Naive B cell (primary cell): ENCODE data around the gene SAMD4A. TPM values are rescaled to one million over a fixed set of nuclear protein-coding genes. Genes with fewer than 3 reads are reported as not detected.

Experiments used
- ATAC-seq, 2 donors: fragments of 150-1000 bp; cut with Tn5 transposase; 2 replicates each; pipeline ENCODE4 v1.10.0; 2021; ENCODE audit warnings: low read depth in 2 of 2, mild to moderate bottlenecking in 2 of 2, moderate library complexity in 2 of 2
- DNase-seq: peaks from one replicate; pipeline ENCODE4 v3.0.0; 2022
- H3K27ac Mint-ChIP-seq, 6 donors: one replicate each; pipeline ENCODE4 v1.8.0; 2020 to 2022; ENCODE audit warnings: mild to moderate bottlenecking in 6 of 6, mixed read lengths in 6 of 6, moderate library complexity in 5 of 6, inconsistent platforms in 2 of 6
- H3K27me3 Mint-ChIP-seq, 3 donors: one replicate each; pipeline ENCODE4 v1.8.0; 2021 to 2022; ENCODE audit warnings: mixed read lengths in 3 of 3, mild to moderate bottlenecking in 1 of 3
- H3K36me3 Mint-ChIP-seq, 2 donors: one replicate each; pipeline ENCODE4 v1.8.0; 2020 to 2022; ENCODE audit warnings: mixed read lengths in 2 of 2, inconsistent platforms in 1 of 2, mild to moderate bottlenecking in 1 of 2
- H3K4me1 Mint-ChIP-seq, 3 donors: one replicate each; pipeline ENCODE4 v1.8.0; 2020 to 2022; ENCODE audit warnings: mixed read lengths in 3 of 3, inconsistent platforms in 1 of 3, mild to moderate bottlenecking in 1 of 3, moderate library complexity in 1 of 3
- H3K4me3 Mint-ChIP-seq, 8 donors: one replicate each; pipeline ENCODE4 v1.8.0; 2020 to 2022; ENCODE audit warnings: mild to moderate bottlenecking in 8 of 8, mixed read lengths in 8 of 8, moderate library complexity in 8 of 8, inconsistent platforms in 2 of 8
- H3K9me3 Mint-ChIP-seq, 7 donors: one replicate each; pipeline ENCODE4 v1.8.0; 2020 to 2022; ENCODE audit warnings: mixed read lengths in 7 of 7, mild to moderate bottlenecking in 5 of 7, inconsistent platforms in 2 of 7, moderate library complexity in 1 of 7
- polyA plus RNA-seq, 6 donors: library from polyadenylated mRNA; unstranded; fragments of 300-500 nt; fragmentation: Illumina TruSeq; gene quantifications; one replicate each; pipeline ENCODE4 v1.2.3, GENCODE V29; 2021; ENCODE audit warnings: low read depth in 6 of 6

The SAMD4A gene
- polyA plus RNA-seq, 6 donors from 2014 or later = 0.84 to 2.1 (median 1.2) TPM; not detected in 1

DNA sequence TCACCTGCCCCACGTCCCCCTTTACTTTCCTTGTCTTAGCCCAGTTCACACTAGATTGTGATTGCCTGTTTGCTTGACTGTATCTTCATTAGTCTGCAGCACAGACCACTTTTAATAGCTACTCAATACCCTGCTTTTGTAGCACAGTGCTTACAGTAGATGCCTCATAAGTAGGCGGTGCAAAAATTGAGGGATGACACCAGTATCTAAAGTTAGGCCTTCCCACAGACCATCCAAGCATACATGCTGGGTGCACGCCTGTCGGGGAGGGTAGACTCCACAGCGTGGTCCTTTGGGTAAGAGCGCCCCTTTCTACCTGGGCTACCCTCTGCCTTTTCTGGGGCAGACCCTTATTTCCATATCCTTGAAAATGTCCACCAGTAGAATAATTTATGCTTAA, 194.9 kb downstream of the SAMD4A start:
- ATAC-seq (no peak), DNase-seq (no peak)
- no peaks in the 10 kb centered on the region for H3K9me3 Mint-ChIP-seq
- no peaks in the 10 kb centered on the region for H3K27me3 Mint-ChIP-seq
- no peaks in the 10 kb centered on the region for H3K4me1 Mint-ChIP-seq
- no peak overlapping the region for H3K4me3 Mint-ChIP-seq
- H3K36me3 Mint-ChIP-seq = peaks cover 21 to 26% of the 10 kb centered on the region in 2 donors
- no peak overlapping the region for H3K27ac Mint-ChIP-seq

- Mint-ChIP-seq H3K9me3 (no peaks in the 10 kb centered on the region), H3K27ac (no peak overlapping the region), H3K27me3 (no peaks in the 10 kb centered on the region), H3K36me3 (peaks cover 21 to 26% of the 10 kb centered on the region in 2 donors), H3K4me1 (no peaks in the 10 kb centered on the region), H3K4me3 (no peak overlapping the region)
- DNase-seq (no peak), ATAC-seq (no peak)
Observed at GRCh38 chr14:54762296-54762695, 195.4 kb downstream of the SAMD4A start.

GRCh38 chr14:54763761-54764160, 196.8 kb downstream of the SAMD4A start:
- ATAC-seq (no peak), DNase-seq (no peak)
- Mint-ChIP-seq H3K9me3 (no peaks in the 10 kb centered on the region), H3K36me3 (peaks cover 21 to 26% of the 10 kb centered on the region in 2 donors), H3K4me3 (no peak overlapping the region), H3K27ac (no peak overlapping the region), H3K4me1 (no peaks in the 10 kb centered on the region), H3K27me3 (no peaks in the 10 kb centered on the region)

DNA sequence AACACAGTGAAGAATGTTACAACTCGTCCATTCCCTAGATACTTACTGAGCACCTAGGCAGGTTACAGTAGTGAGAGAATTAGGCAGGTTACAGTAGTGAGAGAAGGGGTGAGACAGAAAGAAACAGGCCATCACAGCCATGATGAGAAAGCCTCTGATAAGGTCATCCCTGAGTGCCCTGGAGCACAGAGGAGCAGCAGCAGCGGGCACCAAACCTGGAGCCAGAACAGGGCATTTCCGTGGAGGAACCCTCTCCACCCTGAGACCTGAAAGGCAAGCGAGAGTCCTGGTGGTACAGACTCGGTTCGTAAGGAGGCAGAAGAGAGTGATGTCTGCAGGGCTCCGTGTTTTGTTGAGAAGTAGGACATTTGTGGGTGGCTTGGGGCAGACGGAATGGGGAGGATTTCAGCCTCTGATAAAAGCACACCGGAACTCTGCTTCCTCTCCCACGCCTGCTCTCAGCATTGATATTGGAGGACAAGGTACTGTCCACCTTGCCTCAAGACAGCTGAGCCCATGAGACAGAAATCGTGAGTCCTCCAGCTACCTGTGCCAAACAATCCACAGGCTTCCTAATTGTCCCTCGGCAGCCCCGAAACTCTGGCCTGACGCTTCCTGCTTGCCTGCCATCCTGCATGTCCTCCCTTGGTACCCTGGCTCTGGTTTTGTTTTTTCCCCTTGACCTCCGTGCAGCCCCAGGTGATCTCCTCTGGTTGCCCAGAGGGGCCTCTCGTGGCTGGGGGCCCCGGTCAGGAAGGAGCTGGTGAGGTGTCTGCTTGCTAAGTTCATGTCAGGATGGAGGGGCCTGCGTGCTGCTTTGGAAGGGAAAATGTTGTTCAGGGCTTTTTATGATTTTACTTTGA, 199.6 kb downstream of the SAMD4A start:
- peak overlapping the region in 1 of 8 donors; percentile 9 for H3K4me3 Mint-ChIP-seq
- no peaks in the 10 kb centered on the region for H3K27me3 Mint-ChIP-seq
- ATAC-seq (no peak), DNase-seq (no peak)
- H3K4me1 Mint-ChIP-seq = no peaks in the 10 kb centered on the region
- peak overlapping the region in 3 of 6 donors; percentile 73 to 80 (median 74) for H3K27ac Mint-ChIP-seq
- peaks cover 18 to 22% of the 10 kb centered on the region in 2 donors for H3K36me3 Mint-ChIP-seq
- H3K9me3 Mint-ChIP-seq = no peaks in the 10 kb centered on the region

- H3K27me3 Mint-ChIP-seq = no peaks in the 10 kb centered on the region
- no peaks in the 10 kb centered on the region for H3K4me1 Mint-ChIP-seq
- peaks cover 13 to 16% of the 10 kb centered on the region in 2 donors for H3K36me3 Mint-ChIP-seq
- H3K9me3 Mint-ChIP-seq = no peaks in the 10 kb centered on the region
- H3K4me3 Mint-ChIP-seq = no peak overlapping the region
- ATAC-seq (no peak), DNase-seq (no peak)
- peak overlapping the region in 2 of 6 donors; percentile 27 to 74 for H3K27ac Mint-ChIP-seq
Observed at GRCh38 chr14:54767139-54767431, 200.2 kb downstream of the SAMD4A start.

GRCh38 chr14:54767450-54767849, 200.5 kb downstream of the SAMD4A start:
- Mint-ChIP-seq H3K36me3 (peaks cover 11 to 16% of the 10 kb centered on the region in 2 donors), H3K4me3 (no peak overlapping the region), H3K9me3 (no peaks in the 10 kb centered on the region), H3K27me3 (no peaks in the 10 kb centered on the region), H3K27ac (no peak overlapping the region), H3K4me1 (no peaks in the 10 kb centered on the region)
- ATAC-seq (no peak), DNase-seq (no peak)

- DNase-seq (no peak), ATAC-seq (no peak)
- H3K27ac Mint-ChIP-seq = no peak overlapping the region
- no peaks in the 10 kb centered on the region for H3K27me3 Mint-ChIP-seq
- peaks cover 5 to 12% (median 8%) of the 10 kb centered on the region in 3 donors for H3K4me1 Mint-ChIP-seq
- H3K4me3 Mint-ChIP-seq = no peak overlapping the region
- H3K9me3 Mint-ChIP-seq = no peaks in the 10 kb centered on the region
- H3K36me3 Mint-ChIP-seq = peaks cover 9 to 16% of the 10 kb centered on the region in 2 donors
Observed at GRCh38 chr14:54768501-54769129, 201.7 kb downstream of the SAMD4A start.

GRCh38 chr14:54769951-54770863, 203.3 kb downstream of the SAMD4A start:
- peak overlapping the region in 2 of 6 donors; percentile 14 to 51 for H3K27ac Mint-ChIP-seq
- H3K27me3 Mint-ChIP-seq = no peaks in the 10 kb centered on the region
- H3K36me3 Mint-ChIP-seq = peaks cover 0 to 10% of the 10 kb centered on the region in 2 donors
- DNase-seq (no peak), ATAC-seq (no peak)
- H3K4me3 Mint-ChIP-seq = no peak overlapping the region
- H3K4me1 Mint-ChIP-seq = peaks cover 12 to 23% (median 15%) of the 10 kb centered on the region in 3 donors
- no peaks in the 10 kb centered on the region for H3K9me3 Mint-ChIP-seq

DNA sequence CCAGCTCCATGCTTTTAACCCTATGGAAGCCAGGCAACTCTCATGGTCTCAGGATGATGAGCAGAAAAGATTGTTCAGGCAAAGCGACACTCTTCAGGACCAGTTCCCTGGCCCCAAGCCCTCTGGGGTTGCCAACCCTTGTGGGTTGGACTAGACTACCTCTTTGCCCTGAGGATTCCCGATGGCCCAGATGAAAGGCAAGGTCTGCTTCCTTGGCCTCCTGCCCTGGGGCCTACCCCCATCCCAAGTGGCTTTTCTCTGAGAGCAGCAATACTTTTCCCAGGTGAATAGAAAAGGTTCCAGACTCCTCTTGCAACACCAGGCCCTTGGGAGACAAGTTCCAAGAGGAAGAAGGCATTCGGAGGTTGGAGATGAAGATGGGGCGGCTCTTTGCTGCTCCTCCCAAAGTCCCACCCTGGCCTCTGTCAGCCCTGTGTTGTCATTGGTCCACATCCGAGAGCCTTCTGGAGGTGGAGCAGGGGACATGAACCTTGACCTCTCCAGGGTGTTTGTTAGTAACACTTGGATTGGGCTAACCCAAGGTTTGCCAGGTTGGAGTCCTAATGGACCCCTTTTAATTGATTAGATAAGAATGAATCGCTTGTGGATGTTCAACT, 204.6 kb downstream of the SAMD4A start:
- Mint-ChIP-seq H3K9me3 (no peaks in the 10 kb centered on the region), H3K27me3 (no peaks in the 10 kb centered on the region), H3K27ac (no peak overlapping the region), H3K4me3 (no peak overlapping the region), H3K36me3 (no peaks in the 10 kb centered on the region), H3K4me1 (peaks cover 21 to 36% (median 22%) of the 10 kb centered on the region in 3 donors)
- ATAC-seq (no peak), DNase-seq (no peak)

- H3K4me3 Mint-ChIP-seq = no peak overlapping the region
- no peaks in the 10 kb centered on the region for H3K27me3 Mint-ChIP-seq
- ATAC-seq = no peak
- H3K4me1 Mint-ChIP-seq = peaks cover 30 to 45% (median 30%) of the 10 kb centered on the region in 3 donors
- no peaks in the 10 kb centered on the region for H3K9me3 Mint-ChIP-seq
- no peaks in the 10 kb centered on the region for H3K36me3 Mint-ChIP-seq
- no peak for DNase-seq
- peak overlapping the region in 1 of 6 donors; percentile 85 for H3K27ac Mint-ChIP-seq
Observed at GRCh38 chr14:54772451-54772881, 205.5 kb downstream of the SAMD4A start.

DNA sequence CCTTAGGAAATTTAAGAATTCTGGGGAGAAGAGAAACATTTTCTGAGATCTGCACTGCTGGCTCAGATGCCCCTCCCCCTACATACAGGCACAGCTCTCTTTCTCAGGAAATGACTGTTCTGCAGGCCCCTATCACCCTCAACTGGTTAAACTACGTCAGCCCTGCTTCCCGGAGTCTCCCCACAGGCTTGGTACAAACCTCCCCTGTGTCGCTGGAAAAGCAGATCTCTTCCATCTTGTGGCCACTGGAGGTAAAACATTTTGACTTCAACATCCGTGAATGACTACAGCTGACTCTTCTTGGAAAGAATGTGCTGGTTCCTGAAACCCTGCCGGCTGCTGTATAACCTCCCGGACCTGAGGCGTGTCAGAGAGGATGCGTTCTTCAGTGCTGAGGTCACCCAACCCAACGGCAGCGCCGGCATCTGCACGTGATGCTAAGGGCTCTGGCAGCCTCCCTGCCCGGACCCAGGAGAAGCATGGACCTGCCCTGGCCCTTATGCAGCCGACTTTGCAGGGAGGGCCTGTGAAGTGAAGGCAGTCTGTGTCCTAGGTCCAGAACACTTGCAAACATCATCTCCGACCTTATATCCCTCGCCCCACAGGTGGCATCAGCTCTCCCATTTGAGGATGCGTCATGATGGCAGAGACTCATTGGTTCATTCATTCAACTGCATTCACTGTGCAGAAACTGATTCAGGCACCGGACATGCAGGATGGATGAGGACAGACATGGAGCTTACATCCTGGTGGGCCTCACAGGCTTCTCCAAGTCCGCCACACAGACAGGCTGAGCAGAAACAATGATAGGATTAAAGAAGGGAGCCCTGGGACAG, 206.5 kb downstream of the SAMD4A start:
- ATAC-seq = peak; percentile 37 to 40

DNA sequence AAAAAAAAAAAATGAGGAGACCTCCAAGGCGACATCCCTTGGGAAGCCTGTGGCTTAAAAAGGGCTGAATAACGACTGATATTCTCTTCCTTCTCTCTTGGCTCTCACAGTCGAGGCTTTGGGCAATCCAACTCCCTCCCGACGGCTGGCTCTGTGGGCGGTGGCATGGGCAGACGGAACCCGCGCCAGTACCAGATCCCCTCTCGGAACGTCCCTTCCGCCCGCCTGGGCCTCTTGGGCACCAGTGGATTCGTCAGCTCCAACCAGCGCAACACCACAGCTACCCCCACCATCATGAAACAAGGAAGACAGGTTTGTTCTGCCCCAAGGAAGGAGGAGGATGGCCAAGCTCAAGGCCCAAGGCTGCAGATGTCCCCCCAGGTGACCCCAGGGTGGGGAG, 207.9 kb downstream of the SAMD4A start:
- Mint-ChIP-seq H3K4me3 (peak overlapping the region in 1 of 8 donors; percentile 25), H3K4me1 (peaks cover 36 to 52% (median 40%) of the 10 kb centered on the region in 3 donors), H3K9me3 (no peaks in the 10 kb centered on the region), H3K27ac (no peak overlapping the region), H3K27me3 (no peaks in the 10 kb centered on the region), H3K36me3 (no peaks in the 10 kb centered on the region)
- ATAC-seq = no peak
- DNase-seq = no peak

More for the DNA sequence above, 206.5 kb downstream of the SAMD4A start:
- H3K27ac Mint-ChIP-seq = peak overlapping the region in 4 of 6 donors; percentile 15 to 96 (median 83)
- H3K4me1 Mint-ChIP-seq = peaks cover 34 to 52% (median 35%) of the 10 kb centered on the region in 3 donors
- H3K4me3 Mint-ChIP-seq = peak overlapping the region in 2 of 8 donors; percentile 14 to 18
- H3K9me3 Mint-ChIP-seq = no peaks in the 10 kb centered on the region
- no peaks in the 10 kb centered on the region for H3K27me3 Mint-ChIP-seq
- H3K36me3 Mint-ChIP-seq = no peaks in the 10 kb centered on the region
- DNase-seq = peak; percentile 26
